Mammary epithelial cell (primary cell): ENCODE measurements around the gene IL6ST.

Experiments used
- EZH2 ChIP-seq: IDR thresholded peaks from 2 replicates; pipeline ENCODE4 v1.6.1; 2012; ENCODE audit warnings: low read length, inconsistent platforms, borderline replicate concordance
- TF ChIP-seq, protein P1 (sequence below), 2 donors: IDR thresholded peaks in 1 of 2; conservative IDR thresholded peaks in 1 of 2; 2 replicates each; pipeline ENCODE4 v1.5.1; 2011 to 2012; ENCODE audit warnings: inconsistent platforms in 2 of 2, low read length in 2 of 2, mild to moderate bottlenecking in 2 of 2, control low read depth in 1 of 2, low read depth in 1 of 2; ENCODE audit not compliant: insufficient read depth in 1 of 2; ENCODE audit errors: extremely low read depth in 1 of 2

DNA sequence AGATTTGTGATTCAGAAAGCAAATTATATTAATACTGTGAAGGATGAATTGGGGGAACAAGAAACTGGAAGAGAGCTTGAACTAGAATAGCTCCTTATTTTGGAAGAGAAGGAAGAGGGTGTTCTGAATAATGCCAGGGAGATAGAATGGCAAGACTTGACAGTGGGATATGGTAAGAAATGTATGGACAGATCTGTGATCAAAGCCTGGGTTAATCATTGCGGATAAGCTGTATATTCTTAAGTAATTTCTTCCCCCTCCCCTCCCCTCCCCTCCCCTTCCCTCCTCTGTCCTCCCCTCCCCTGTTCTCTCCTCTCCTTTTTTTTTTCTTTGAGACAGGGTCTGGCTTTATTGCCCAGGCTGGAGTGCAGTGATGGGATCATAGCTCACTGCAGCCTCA is 10.1 kb upstream of the IL6ST start:
- TF ChIP-seq, protein P1, sequence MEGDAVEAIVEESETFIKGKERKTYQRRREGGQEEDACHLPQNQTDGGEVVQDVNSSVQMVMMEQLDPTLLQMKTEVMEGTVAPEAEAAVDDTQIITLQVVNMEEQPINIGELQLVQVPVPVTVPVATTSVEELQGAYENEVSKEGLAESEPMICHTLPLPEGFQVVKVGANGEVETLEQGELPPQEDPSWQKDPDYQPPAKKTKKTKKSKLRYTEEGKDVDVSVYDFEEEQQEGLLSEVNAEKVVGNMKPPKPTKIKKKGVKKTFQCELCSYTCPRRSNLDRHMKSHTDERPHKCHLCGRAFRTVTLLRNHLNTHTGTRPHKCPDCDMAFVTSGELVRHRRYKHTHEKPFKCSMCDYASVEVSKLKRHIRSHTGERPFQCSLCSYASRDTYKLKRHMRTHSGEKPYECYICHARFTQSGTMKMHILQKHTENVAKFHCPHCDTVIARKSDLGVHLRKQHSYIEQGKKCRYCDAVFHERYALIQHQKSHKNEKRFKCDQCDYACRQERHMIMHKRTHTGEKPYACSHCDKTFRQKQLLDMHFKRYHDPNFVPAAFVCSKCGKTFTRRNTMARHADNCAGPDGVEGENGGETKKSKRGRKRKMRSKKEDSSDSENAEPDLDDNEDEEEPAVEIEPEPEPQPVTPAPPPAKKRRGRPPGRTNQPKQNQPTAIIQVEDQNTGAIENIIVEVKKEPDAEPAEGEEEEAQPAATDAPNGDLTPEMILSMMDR (conservative IDR thresholded peaks at IDR 0.05 in 1 of 2, IDR thresholded peaks at IDR 0.05 in 1 of 2; ENCODE audit: extremely low read depth in 1 of 2, insufficient read depth in 1 of 2, low read depth in 1 of 2, low read length in 2 of 2): no peak
- no peak for TF ChIP-seq EZH2
